GM18951 (cell line): ENCODE measurements around the gene ATOSA.

ENCODE experiments used
- POLR2A ChIP-seq: IDR thresholded peaks from 4 replicates; pipeline ENCODE4 v1.6.1; 2011; ENCODE audit warnings: mild to moderate bottlenecking; ENCODE audit not compliant: insufficient read length, insufficient read depth; ENCODE audit errors: extremely low read depth
- in situ Hi-C: fragments of 300-500 bp; cut with MboI; formaldehyde crosslinking; loops from one replicate; pipeline ENCODE4 v1.12.0; 2022; ENCODE audit warnings: low sequenced_read_pairs, mixed read lengths, inconsistent platforms; ENCODE audit not compliant: unreplicated experiment

ATOSA gene

GRCh38 chr15:52710050-52710707, 31.0 kb upstream of the ATOSA start:
- in situ Hi-C loops, result no loop called here
- no peak for TF ChIP-seq POLR2A

- in situ Hi-C loops, result no loop called here
- peak; percentile 47 for TF ChIP-seq POLR2A
Measured at GRCh38 chr15:52709187-52709981, 30.2 kb upstream of the ATOSA start.

- in situ Hi-C loops, result no loop called here
- TF ChIP-seq POLR2A, result no peak
Measured at GRCh38 chr15:52706091-52706490, 26.9 kb upstream of the ATOSA start.

- no peak for TF ChIP-seq POLR2A
- in situ Hi-C loops, result no loop called here
Measured at GRCh38 chr15:52702390-52702789, 23.2 kb upstream of the ATOSA start.

GRCh38 chr15:52699457-52699856, 20.3 kb upstream of the ATOSA start:
- in situ Hi-C loops, result no loop called here
- TF ChIP-seq POLR2A, result no peak

GRCh38 chr15:52698514-52698913, 19.3 kb upstream of the ATOSA start:
- TF ChIP-seq POLR2A, result no peak
- in situ Hi-C loops, result no loop called here

GRCh38 chr15:52697051-52697450, 17.9 kb upstream of the ATOSA start:
- in situ Hi-C loops, result no loop called here

GRCh38 chr15:52695154-52695553, 16.0 kb upstream of the ATOSA start:
- in situ Hi-C loops, result no loop called here

More at GRCh38 chr15:52697051-52697450, 17.9 kb upstream of the ATOSA start:
- TF ChIP-seq POLR2A, result no peak

GRCh38 chr15:52689562-52689961, 10.4 kb upstream of the ATOSA start:
- in situ Hi-C loops, result no loop called here
- TF ChIP-seq POLR2A, result no peak

More at GRCh38 chr15:52695154-52695553, 16.0 kb upstream of the ATOSA start:
- no peak for TF ChIP-seq POLR2A

- TF ChIP-seq POLR2A, result no peak
- in situ Hi-C loops, result no loop called here
Measured at GRCh38 chr15:52683580-52683979, 4.4 kb upstream of the ATOSA start.

GRCh38 chr15:52682781-52683180, 3.6 kb upstream of the ATOSA start:
- in situ Hi-C loops, result no loop called here
- TF ChIP-seq POLR2A, result no peak

- in situ Hi-C loops, result no loop called here
- TF ChIP-seq POLR2A, result no peak
Measured at GRCh38 chr15:52682200-52682599, 3.0 kb upstream of the ATOSA start.

- TF ChIP-seq POLR2A, result no peak
- in situ Hi-C loops, result no loop called here
Measured at GRCh38 chr15:52681441-52681840, 2.3 kb upstream of the ATOSA start.

- in situ Hi-C loops, result no loop called here
- no peak for TF ChIP-seq POLR2A
Measured at GRCh38 chr15:52680761-52681160, 1.6 kb upstream of the ATOSA start.
